LHCN-M2 (cell line): ENCODE data around the gene RFX2. TPM values are rescaled to one million over a fixed set of nuclear protein-coding genes. Genes with fewer than 3 reads are reported as not detected.
"Not testable (repeated sequence)": the region's sequence is repeated elsewhere in the genome, so short reads cannot be mapped to it uniquely, and the experiment has no call there.

Experiments
- DNase-seq: peaks from one replicate; pipeline ENCODE4 v3.0.0-alpha.2; 2012; ENCODE audit warnings: low read depth
- total RNA-seq: library from RNA; depleted of rRNA; stranded (reverse); fragments of >200 nt; gene quantifications from 2 replicates; pipeline ENCODE4 v1.2.3, GENCODE V29; 2014

The RFX2 gene
- total RNA-seq, 1 experiment from 2014 or later = 5.7 TPM

- DNase-seq = no peak
Observed at GRCh38 chr19:6039566-6040225, 70.6 kb downstream of the RFX2 start.

- DNase-seq = no peak
Observed at GRCh38 chr19:6038634-6039405, 71.5 kb downstream of the RFX2 start.

- no peak for DNase-seq
Observed at GRCh38 chr19:6035026-6035425, 75.3 kb downstream of the RFX2 start.

GRCh38 chr19:6034512-6034911 is 75.8 kb downstream of the RFX2 start:
- no peak for DNase-seq

DNA sequence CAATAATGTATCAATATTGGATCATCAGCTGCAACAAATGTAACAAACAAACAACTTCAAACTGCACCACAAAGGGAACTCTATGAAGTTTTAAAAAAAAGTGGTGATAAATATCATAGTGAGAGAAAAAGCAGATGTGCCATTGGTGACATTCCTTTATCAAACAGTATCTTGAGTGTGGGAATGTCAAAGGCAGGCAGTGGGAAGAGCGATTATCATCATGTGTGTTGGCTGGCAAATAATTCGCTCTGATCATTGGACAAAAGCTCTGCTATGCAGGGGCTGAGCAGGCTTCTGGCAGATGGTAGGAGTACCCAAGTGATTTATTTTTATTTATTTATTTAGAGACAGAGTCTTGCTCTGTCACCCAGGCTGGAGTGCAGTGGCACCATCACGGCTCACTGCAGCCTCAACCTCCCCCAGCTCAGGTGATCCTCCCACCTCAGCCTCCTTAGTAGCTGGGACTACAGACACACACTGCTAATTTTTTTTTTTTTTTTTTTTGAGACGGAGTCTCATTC is 76.5 kb downstream of the RFX2 start:
- no peak for DNase-seq

DNA sequence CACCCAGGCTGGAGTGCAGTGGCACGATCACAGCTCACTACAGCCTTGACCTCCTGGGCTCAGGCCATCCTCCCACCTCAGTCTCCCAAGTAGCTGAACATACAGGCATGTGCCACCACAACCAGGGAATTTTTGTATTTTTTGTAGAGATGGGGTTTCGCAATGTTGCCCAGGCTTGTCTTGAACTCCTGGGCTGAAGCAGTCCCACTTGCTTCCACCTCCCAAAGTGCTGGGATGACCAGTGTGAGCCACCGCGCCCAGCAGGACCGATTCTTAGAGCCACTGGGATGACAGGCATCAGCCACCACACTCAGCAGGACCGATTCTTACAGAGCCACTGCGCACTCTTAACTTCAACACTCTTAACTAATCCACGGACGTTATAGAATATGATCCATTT is 77.5 kb downstream of the RFX2 start:
- DNase-seq = no peak

- DNase-seq = no peak
Observed at GRCh38 chr19:6032381-6032780, 77.9 kb downstream of the RFX2 start.

DNA sequence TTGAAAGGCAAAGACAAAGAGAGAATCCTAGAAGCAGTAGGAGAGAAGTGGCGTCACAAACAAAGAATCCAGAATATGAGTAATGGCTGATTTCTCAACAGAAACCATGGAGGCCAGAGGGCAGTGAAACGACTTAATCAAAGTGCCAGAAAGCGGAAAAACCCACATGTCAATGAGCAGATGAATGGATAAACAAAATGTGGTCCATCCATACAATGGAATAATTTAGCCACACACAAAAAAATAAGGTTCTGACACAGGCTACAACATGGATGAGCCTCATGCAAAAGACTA is 80.1 kb downstream of the RFX2 start:
- peak; percentile 45 for DNase-seq

DNA sequence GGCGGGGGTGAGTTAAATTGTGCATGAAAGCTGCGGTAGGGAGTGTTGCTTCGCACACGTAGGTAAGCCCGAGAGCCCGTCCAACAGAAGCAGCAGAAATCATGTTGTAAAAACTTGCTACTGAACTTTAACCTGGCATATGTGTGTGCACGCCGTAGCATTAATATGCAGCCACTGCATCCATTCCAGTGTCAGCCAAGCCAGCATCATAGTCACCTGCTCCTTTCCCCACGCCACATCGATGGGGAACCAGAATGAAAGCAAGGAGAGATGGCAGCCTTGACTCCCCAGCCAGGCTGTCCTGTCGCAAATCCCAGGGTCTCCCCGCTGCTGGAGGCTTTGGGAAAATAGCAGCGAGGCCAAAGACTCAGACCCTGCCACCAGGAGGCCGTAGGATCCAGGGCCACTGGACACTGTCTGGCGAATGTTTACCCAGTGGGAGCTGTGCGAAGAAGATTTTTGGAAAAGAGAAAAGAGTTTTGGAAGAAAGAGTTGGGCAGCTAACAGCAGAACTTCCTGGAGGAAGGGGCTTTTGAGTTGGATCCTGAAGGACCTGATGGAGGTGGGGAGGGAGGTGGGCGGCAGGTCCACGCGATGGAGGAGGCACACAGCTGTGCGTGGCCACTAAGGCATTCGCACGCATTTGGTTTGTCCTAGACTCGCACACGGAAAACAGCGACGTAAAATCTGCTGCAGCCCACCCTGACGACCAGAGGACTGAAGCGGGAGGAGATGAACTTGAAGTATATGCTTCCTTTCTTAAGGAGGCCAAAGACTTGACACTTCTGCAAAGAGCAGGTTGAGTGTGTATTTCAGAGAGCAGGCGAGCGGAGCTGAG is 83.7 kb downstream of the RFX2 start:
- DNase-seq = no peak

DNA sequence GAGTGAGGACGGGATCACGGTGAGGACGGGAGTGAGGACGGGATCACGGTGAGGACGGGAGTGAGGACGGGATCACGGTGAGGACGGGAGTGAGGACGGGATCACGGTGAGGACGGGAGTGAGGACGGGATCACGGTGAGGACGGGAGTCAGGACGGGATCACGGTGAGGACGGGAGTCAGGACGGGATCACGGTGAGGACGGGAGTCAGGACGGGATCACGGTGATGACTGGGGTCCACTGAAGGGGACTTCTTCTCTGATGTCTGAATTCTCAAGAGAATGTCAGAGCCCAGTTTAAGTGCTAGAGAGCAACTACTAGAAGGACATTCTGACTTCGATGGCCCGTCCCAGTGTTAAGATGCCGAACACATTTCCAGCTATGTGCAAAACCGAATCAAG is 85.5 kb downstream of the RFX2 start:
- DNase-seq = not testable (repeated sequence)

DNA sequence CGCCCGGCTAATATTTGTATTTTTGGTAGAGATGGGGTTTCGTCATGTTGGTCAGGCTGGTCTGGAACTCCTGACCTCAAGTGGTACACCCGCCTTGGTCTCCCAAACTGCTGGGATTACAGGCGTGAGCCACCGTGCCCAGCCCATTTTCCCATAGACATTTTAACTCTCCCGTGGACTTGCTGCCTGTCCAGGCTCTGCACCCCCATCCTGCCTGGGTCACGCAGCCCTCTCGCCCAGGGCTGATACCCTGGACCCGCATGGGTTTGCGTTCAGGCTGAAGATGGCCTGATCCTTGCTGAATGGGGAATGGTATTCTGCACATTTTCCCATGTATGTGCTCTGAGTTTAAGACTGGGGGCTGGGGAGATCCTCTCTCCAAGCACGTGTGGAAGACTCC is 86.4 kb downstream of the RFX2 start:
- DNase-seq = no peak

GRCh38 chr19:6023085-6023682 is 87.1 kb downstream of the RFX2 start:
- DNase-seq = peak; percentile 47

DNA sequence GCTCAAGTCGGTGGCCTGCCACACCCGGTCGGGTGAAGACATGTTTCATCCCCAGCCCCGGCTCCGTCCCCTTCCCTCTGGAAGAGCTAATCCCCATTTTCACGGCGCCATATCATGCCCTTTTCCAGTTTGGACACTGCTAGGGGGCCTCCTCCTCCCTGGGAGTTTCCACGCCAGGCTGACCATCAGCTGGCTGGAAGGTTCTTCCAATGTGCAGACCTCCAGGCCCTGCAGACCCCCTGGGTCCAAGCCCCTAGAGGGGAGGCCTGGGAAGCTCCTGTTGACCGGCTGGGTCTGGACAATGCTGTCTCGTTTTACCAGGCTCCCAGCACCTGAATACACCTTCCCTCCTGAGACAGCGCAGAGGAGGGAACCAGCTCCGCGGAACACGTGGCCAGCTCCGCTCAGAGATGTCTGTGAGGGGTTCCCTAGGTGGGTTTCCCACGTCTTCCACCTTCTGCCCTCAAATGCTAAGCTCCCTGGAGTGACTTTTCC is 87.7 kb downstream of the RFX2 start:
- DNase-seq = no peak

DNA sequence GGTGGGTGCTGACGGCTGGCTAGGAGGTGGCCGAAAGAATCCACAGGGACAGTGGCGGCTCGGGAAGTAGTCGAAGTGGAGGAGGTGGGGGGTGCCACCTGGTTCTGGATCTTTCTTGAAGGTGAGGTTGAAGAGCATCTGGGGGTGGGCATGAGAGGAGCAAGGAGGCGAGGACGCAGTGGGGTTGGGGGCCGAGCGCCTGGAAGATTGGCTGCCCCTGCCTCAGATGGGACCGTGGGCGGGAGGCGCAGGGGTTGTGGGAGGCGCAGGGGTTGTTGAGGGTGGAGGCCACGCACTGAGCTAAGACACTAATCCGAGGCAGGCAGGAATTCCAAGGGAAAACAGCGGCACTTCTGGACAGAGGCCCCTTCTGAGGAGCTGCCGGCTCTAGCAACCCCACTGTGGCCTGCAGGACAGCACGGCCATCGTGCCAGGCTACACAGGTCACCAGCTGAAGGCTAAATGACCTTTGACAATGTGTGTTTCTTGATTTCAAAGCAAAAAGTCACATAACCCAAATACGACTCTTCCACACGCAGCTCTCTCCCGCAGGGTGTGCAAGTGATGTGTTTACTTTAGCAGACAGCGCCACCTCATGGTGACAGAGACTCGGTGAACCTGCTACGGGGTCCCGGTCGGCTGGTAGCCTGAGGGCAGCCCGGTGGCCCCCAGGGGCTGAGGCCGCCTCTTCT is 88.3 kb downstream of the RFX2 start:
- DNase-seq = peak; percentile 52

DNA sequence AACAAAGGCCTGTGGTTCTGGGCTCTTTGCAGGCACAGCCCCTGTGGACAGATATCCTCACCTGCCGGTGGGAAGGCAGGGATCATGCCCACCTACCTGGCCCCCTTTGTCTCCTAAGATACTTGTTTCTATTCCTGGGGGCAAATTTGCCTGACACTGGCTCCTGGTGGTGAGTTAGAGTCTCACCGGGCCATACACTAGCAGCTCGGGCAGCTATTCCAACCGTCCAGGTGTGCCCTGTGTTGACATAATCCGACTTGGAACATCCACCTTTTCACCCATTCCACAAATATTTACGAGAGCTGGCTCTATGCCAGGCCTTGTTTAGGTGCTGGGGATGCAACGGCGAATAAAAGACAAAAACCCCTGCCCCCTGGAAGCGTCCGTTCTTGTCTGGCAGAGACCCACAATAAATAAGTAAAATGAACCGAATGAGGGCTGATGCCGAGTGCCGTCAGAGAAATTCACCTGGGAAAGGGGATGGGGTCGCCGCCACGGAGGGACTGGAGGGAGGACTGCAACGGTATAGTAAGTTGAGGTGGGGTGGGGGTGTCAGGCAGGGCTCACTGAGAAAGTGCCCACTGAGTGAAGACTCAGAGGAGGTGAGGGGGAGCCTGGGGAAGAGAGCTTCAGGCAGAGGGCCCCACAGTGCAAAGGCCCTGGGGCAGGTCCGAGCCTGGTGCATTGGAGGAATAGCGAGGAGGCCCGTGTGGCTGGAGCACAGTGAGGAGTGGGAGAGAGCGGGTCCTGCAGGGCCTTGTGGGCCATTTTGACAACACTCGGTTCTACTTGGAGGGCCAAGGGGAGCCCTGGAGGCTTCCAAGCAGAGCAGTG is 89.1 kb downstream of the RFX2 start:
- DNase-seq = no peak

- no peak for DNase-seq
Observed at GRCh38 chr19:6020166-6020882, 90.0 kb downstream of the RFX2 start.

DNA sequence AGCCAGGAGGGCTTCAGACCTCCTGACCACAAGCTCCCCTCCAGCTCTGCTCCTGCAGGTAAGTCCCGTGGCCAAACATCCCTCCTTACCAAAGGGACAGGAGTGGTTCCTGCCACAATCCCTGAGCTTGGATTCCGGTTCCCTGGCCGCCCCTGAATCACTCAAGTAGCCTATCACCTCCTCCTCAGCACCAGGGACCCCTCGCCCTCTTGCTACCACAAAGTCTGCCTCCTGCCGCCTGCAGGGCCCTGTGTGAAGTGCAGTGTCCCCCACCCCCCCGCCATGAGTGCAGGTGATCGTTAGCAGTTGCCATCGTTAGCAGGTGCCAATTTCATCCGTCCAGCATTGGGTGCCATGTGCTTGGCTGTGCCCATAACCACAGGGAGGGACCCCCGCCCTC is 91.5 kb downstream of the RFX2 start:
- no peak for DNase-seq

GRCh38 chr19:6017576-6017975 is 92.7 kb downstream of the RFX2 start:
- no peak for DNase-seq

- DNase-seq = no peak
Observed at GRCh38 chr19:6015841-6016545, 94.3 kb downstream of the RFX2 start.
